GM12878 (cell line): ENCODE data around the gene TGM6. TPM values are rescaled to one million over a fixed set of nuclear protein-coding genes. Genes with fewer than 3 reads are reported as not detected.

Experiments used
- CHD4 ChIP-seq: fragments of 200-600 bp; sonication (generic); IDR thresholded peaks from 2 replicates; pipeline ENCODE4 v1.6.1; 2016; ENCODE audit warnings: mild to moderate bottlenecking
- CUX1 ChIP-seq: IDR thresholded peaks from 2 replicates; pipeline ENCODE4 v1.6.1; 2012; ENCODE audit warnings: improper control_type of control experiment, low read depth, low read length; ENCODE audit not compliant: insufficient replicate concordance
- E2F4 ChIP-seq: IDR thresholded peaks from 2 replicates; pipeline ENCODE4 v1.6.1; 2012; ENCODE audit warnings: low read depth, low read length, improper control_type of control experiment
- FOXM1 ChIP-seq: IDR thresholded peaks from 2 replicates; pipeline ENCODE4 v1.6.1; 2012; ENCODE audit warnings: low read depth, mild to moderate bottlenecking, inconsistent platforms, low read length, moderate library complexity
- HSF1 ChIP-seq: fragments of 150-350 bp; IDR thresholded peaks from 2 replicates; pipeline ENCODE4 v1.6.1; 2014; ENCODE audit warnings: mild to moderate bottlenecking, low read depth, low read length
- MEF2B ChIP-seq: fragments of 450-650 bp; IDR thresholded peaks from 2 replicates; pipeline ENCODE4 v1.6.1; 2018; ENCODE audit warnings: mild to moderate bottlenecking, moderate library complexity; ENCODE audit not compliant: partially characterized antibody, poor library complexity, severe bottlenecking
- MTA3 ChIP-seq: IDR thresholded peaks from 2 replicates; pipeline ENCODE4 v1.6.1; 2012; ENCODE audit warnings: low read length, inconsistent platforms, borderline replicate concordance
- MYC ChIP-seq: IDR thresholded peaks from 2 replicates; pipeline ENCODE4 v1.6.1; 2011; ENCODE audit warnings: mild to moderate bottlenecking, low read length, moderate library complexity, inconsistent platforms; ENCODE audit not compliant: insufficient read depth, insufficient replicate concordance, insufficient read length, severe bottlenecking
- NFXL1 ChIP-seq: fragments of 450-650 bp; IDR thresholded peaks from 2 replicates; pipeline ENCODE4 v1.6.1; 2017; ENCODE audit warnings: antibody characterized with exemption, mild to moderate bottlenecking, borderline replicate concordance
- SUPT20H ChIP-seq: IDR thresholded peaks from 2 replicates; pipeline ENCODE4 v1.6.1; 2011; ENCODE audit warnings: low read depth, mild to moderate bottlenecking, low read length, moderate library complexity, borderline replicate concordance; ENCODE audit not compliant: control insufficient read depth
- TBL1XR1 ChIP-seq: IDR thresholded peaks from 2 replicates; pipeline ENCODE4 v1.6.1; 2012; ENCODE audit warnings: low read depth, low read length, improper control_type of control experiment
- ZBTB11 ChIP-seq: fragments of 450-650 bp; formaldehyde crosslinking; IDR thresholded peaks from 2 replicates; pipeline ENCODE4 v1.5.0; 2022; ENCODE audit warnings: mild to moderate bottlenecking, missing genetic modification characterization
- ZBTB4 ChIP-seq: fragments of 450-650 bp; formaldehyde crosslinking; IDR thresholded peaks from 2 replicates; pipeline ENCODE4 v1.4.0; 2022; ENCODE audit warnings: mild to moderate bottlenecking, moderate library complexity
- polyA plus RNA-seq, 11 experiments: library from polyadenylated mRNA; depleted of rRNA in 4 of 11; unstranded in 6 of 11; stranded (reverse) in 5 of 11; fragments of >200 nt; fragmentation: Nextera tagmentation in 4 of 11; fragmentation: Illumina TruSeq in 1 of 11; extraction: Ambion mirVana in 4 of 11; extraction: Trizol in 1 of 11; gene quantifications; 1 replicate in 1 of 11; 2 replicates in 10 of 11; pipeline versions ENCODE4 v1.2.1 to v1.2.3, GENCODE V29; 2011 to 2016; ENCODE audit warnings: inconsistent platforms in 2 of 11, missing spikeins in 2 of 11, low read depth in 1 of 11
- total RNA-seq, 4 experiments: library from RNA; depleted of rRNA in 3 of 4; stranded (reverse); fragments of >200 nt in 3 of 4; fragmentation: Illumina TruSeq in 1 of 4; extraction: Trizol in 1 of 4; gene quantifications; 2 replicates each; pipeline versions ENCODE4 v1.2.1 to v1.2.3, GENCODE V29; 2013 to 2021

TGM6 gene
- total and polyA plus RNA-seq, 10 of the 15 experiments (the other 5 are each of a cell fraction or from before 2014, with no cell fraction given): not detected

- TF ChIP-seq E2F4: peak; percentile 89
- no peak for TF ChIP-seq MTA3
- TF ChIP-seq CHD4: no peak
- TF ChIP-seq NFXL1: no peak
- TF ChIP-seq MYC: peak; percentile 87
- no peak; the same call in 1 of the 2 replicates for TF ChIP-seq FOXM1
- TF ChIP-seq SUPT20H: no peak
- TF ChIP-seq ZBTB4 (CRISPR knock-in tag): no peak
- TF ChIP-seq MEF2B: peak; percentile 55
- TF ChIP-seq TBL1XR1: no peak
- TF ChIP-seq ZBTB11 (CRISPR knock-in tag): peak; percentile 89
- TF ChIP-seq HSF1: peak; percentile 82; the same call in 1 of the 2 replicates
- TF ChIP-seq CUX1: no peak
Measured at GRCh38 chr20:2470423-2471193, 89.9 kb downstream of the TGM6 start, which contains the start of gene SNRPB (continued).
